K562 (cell line): ENCODE measurements around the gene TLCD1. TPM values are rescaled to one million over a fixed set of nuclear protein-coding genes. Genes with fewer than 3 reads are reported as not detected.
A peak's percentile ranks its signal among the peaks of the same experiment; 100 is the strongest.

Source experiments
- ASH1L ChIP-seq: fragments of 450-650 bp; IDR thresholded peaks from 2 replicates; pipeline ENCODE4 v1.6.1; 2018; ENCODE audit warnings: borderline replicate concordance, mild to moderate bottlenecking, low read depth; ENCODE audit not compliant: partially characterized antibody
- CHD2 ChIP-seq: IDR thresholded peaks from 2 replicates; pipeline ENCODE4 v1.6.1; 2011; ENCODE audit warnings: low read depth, low read length
- JUND ChIP-seq, 2 experiments: IDR thresholded peaks; 2 replicates in 1 of 2; 3 replicates in 1 of 2; pipeline ENCODE4 v1.6.1; 2011; ENCODE audit warnings: borderline replicate concordance in 2 of 2, low read depth in 2 of 2, low read length in 2 of 2, improper control_type of control experiment in 1 of 2, missing biosample characterization in 1 of 2, missing genetic modification characterization in 1 of 2, missing genetic modification reagents in 1 of 2
- MEF2D ChIP-seq: conservative IDR thresholded peaks from 2 replicates; pipeline ENCODE4 v1.6.1; 2016; ENCODE audit warnings: low read depth, missing genetic modification characterization, missing compliant biosample characterization
- POLR3G ChIP-seq: IDR thresholded peaks from 2 replicates; pipeline ENCODE4 v1.6.1; 2011; ENCODE audit not compliant: insufficient read length, insufficient replicate concordance; ENCODE audit errors: extremely low read depth
- RBM17 ChIP-seq: fragments of 200-400 bp; formaldehyde crosslinking; IDR thresholded peaks from 2 replicates; pipeline ENCODE4 v1.6.1; 2017; ENCODE audit warnings: low read depth, mild to moderate bottlenecking, low read length, borderline replicate concordance
- SRSF1 ChIP-seq: fragments of 200-400 bp; formaldehyde crosslinking; IDR thresholded peaks from 2 replicates; pipeline ENCODE4 v1.6.1; 2017; ENCODE audit warnings: mild to moderate bottlenecking, low read depth, low read length, moderate library complexity
- ZFPM2 ChIP-seq: fragments of 250-450 bp; sonication (Bioruptor Pico); IDR thresholded peaks from 2 replicates; pipeline ENCODE4 v1.5.1; 2022; ENCODE audit warnings: mild to moderate bottlenecking
- ZNF143 ChIP-seq: sonication (generic); formaldehyde crosslinking; IDR thresholded peaks from 2 replicates; pipeline ENCODE4 v1.9.0; 2022; ENCODE audit warnings: mild to moderate bottlenecking, missing genetic modification reagents
- ZNF165 ChIP-seq: fragments of 250-450 bp; sonication (Bioruptor Pico); IDR thresholded peaks from 2 replicates; pipeline ENCODE4 v1.4.0; 2020; ENCODE audit warnings: borderline replicate concordance
- ZNF324 ChIP-seq: fragments of 250-450 bp; sonication (Bioruptor Pico); IDR thresholded peaks from 2 replicates; pipeline ENCODE4 v1.4.0; 2020; ENCODE audit warnings: mild to moderate bottlenecking
- polyA plus RNA-seq, 8 experiments: library from polyadenylated mRNA; depleted of rRNA in 4 of 8; stranded (reverse) in 5 of 8; unstranded in 3 of 8; fragments of >200 nt; fragmentation: Nextera tagmentation in 2 of 8; fragmentation: Illumina TruSeq in 1 of 8; extraction: Ambion mirVana in 2 of 8; extraction: Trizol in 1 of 8; gene quantifications; 2 replicates each; pipeline versions ENCODE4 v1.2.1 to v1.2.3, GENCODE V29; 2011 to 2014; ENCODE audit warnings: inconsistent platforms in 1 of 8, missing spikeins in 1 of 8
- total RNA-seq, 7 experiments: library from RNA; depleted of rRNA in 6 of 7; stranded (reverse); fragments of >200 nt in 6 of 7; fragmentation: Illumina TruSeq in 2 of 7; extraction: Trizol in 2 of 7; gene quantifications; 2 replicates each; pipeline versions ENCODE4 v1.2.1 to v1.2.3, GENCODE V29; 2011 to 2021; ENCODE audit warnings: low replicate concordance in 1 of 7
- TF ChIP-seq, protein P1 (sequence below): fragments of 450-650 bp; IDR thresholded peaks from 2 replicates; pipeline ENCODE4 v1.6.1; 2016; ENCODE audit warnings: antibody characterized with exemption
- TF ChIP-seq, protein P2 (sequence below): fragments of 450-650 bp; formaldehyde crosslinking; IDR thresholded peaks from 2 replicates; pipeline ENCODE4 v1.4.0; 2020; ENCODE audit warnings: mild to moderate bottlenecking, moderate library complexity
- TF ChIP-seq, protein P3 (sequence below): fragments of 450-650 bp; IDR thresholded peaks from 2 replicates; pipeline ENCODE4 v1.6.1; 2016; ENCODE audit warnings: missing biosample characterization, missing genetic modification characterization
- TF ChIP-seq, protein P4 (sequence below), 3 experiments: fragments of 200-800 bp in 1 of 3; sonication (Bioruptor generic) in 1 of 3; sonication (generic) in 1 of 3; formaldehyde crosslinking in 1 of 3; IDR thresholded peaks; 2 replicates each; pipeline versions ENCODE4 v1.6.1 to v1.8.0; 2016 to 2022; ENCODE audit warnings: mild to moderate bottlenecking in 2 of 3, missing compliant biosample characterization in 2 of 3, missing genetic modification characterization in 2 of 3, missing genetic modification reagents in 1 of 3
- TF ChIP-seq, protein P5 (sequence below): fragments of 450-650 bp; formaldehyde crosslinking; IDR thresholded peaks from 2 replicates; pipeline ENCODE4 v1.4.0; 2022; ENCODE audit warnings: missing genetic modification characterization
- TF ChIP-seq, protein P6 (sequence below): sonication (generic); formaldehyde crosslinking; IDR thresholded peaks from 2 replicates; pipeline ENCODE4 v1.8.0; 2023; ENCODE audit warnings: mild to moderate bottlenecking, missing genetic modification reagents

Gene TLCD1
- total and polyA plus RNA-seq, 9 of the 15 experiments (the other 6 are each of a cell fraction or from before 2014, with no cell fraction given), result 6.8 to 37.7 (median 21.7) TPM

DNA sequence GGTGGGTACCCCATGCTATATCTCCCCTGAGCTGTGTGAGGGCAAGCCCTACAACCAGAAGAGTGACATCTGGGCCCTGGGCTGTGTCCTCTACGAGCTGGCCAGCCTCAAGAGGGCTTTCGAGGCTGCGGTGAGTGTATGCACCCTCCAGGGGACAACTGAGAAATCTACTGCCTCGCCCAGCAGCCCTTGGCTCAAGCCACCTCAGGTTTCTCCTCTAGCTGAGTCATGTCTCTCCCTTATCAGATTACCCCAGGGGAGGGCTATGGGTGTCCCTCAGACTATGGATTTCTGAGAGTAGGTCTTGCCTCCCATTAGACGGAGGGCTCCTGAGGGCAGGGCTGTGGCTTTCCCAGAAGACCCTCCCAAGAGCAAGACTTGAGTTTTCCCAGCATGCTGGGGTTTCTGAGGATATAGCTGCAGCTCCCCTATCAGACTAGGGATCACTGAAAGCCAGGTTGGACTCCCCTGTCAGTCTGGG lies 9.2 kb upstream of the TLCD1 start (continued):
- TF ChIP-seq, protein P1, sequence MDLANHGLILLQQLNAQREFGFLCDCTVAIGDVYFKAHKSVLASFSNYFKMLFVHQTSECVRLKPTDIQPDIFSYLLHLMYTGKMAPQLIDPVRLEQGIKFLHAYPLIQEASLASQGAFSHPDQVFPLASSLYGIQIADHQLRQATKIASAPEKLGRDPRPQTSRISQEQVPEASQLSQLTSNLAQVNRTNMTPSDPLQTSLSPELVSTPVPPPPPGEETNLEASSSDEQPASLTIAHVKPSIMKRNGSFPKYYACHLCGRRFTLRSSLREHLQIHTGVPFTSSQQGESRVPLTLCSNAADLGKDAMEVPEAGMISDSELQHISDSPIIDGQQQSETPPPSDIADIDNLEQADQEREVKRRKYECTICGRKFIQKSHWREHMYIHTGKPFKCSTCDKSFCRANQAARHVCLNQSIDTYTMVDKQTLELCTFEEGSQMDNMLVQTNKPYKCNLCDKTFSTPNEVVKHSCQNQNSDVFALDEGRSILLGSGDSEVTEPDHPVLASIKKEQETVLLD, result peak; percentile 25; the same call in 1 of the 2 replicates
- TF ChIP-seq ZNF143 (CRISPR knock-in tag), result no peak
- TF ChIP-seq SRSF1, result no peak
- TF ChIP-seq ZNF165 (CRISPR knock-in tag), result no peak
- TF ChIP-seq, protein P2, sequence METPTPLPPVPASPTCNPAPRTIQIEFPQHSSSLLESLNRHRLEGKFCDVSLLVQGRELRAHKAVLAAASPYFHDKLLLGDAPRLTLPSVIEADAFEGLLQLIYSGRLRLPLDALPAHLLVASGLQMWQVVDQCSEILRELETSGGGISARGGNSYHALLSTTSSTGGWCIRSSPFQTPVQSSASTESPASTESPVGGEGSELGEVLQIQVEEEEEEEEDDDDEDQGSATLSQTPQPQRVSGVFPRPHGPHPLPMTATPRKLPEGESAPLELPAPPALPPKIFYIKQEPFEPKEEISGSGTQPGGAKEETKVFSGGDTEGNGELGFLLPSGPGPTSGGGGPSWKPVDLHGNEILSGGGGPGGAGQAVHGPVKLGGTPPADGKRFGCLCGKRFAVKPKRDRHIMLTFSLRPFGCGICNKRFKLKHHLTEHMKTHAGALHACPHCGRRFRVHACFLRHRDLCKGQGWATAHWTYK, result peak; percentile 76; the same call in 1 of the 2 replicates
- no peak for TF ChIP-seq CHD2
- peak; percentile 97 for TF ChIP-seq JUND (IDR thresholded peaks at IDR 0.05; ENCODE audit: borderline replicate concordance, low read depth, low read length)
- TF ChIP-seq JUND (tag; IDR thresholded peaks at IDR 0.05; ENCODE audit: borderline replicate concordance, low read depth, low read length), result peak; percentile 95; the same call in 2 of the 3 replicates
- TF ChIP-seq POLR3G, result no peak
- TF ChIP-seq MEF2D (tag), result no peak
- TF ChIP-seq, protein P3, sequence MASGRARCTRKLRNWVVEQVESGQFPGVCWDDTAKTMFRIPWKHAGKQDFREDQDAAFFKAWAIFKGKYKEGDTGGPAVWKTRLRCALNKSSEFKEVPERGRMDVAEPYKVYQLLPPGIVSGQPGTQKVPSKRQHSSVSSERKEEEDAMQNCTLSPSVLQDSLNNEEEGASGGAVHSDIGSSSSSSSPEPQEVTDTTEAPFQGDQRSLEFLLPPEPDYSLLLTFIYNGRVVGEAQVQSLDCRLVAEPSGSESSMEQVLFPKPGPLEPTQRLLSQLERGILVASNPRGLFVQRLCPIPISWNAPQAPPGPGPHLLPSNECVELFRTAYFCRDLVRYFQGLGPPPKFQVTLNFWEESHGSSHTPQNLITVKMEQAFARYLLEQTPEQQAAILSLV (tag), result no peak
- TF ChIP-seq ZNF324 (CRISPR knock-in tag), result no peak
- TF ChIP-seq ZFPM2 (CRISPR knock-in tag), result no peak
- TF ChIP-seq, protein P4, sequence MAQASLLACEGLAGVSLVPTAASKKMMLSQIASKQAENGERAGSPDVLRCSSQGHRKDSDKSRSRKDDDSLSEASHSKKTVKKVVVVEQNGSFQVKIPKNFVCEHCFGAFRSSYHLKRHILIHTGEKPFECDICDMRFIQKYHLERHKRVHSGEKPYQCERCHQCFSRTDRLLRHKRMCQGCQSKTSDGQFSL (CRISPR knock-in tag; IDR thresholded peaks at IDR 0.05), result no peak
- TF ChIP-seq, protein P4 (tag; IDR thresholded peaks at IDR 0.05), result no peak
- TF ChIP-seq, protein P5, sequence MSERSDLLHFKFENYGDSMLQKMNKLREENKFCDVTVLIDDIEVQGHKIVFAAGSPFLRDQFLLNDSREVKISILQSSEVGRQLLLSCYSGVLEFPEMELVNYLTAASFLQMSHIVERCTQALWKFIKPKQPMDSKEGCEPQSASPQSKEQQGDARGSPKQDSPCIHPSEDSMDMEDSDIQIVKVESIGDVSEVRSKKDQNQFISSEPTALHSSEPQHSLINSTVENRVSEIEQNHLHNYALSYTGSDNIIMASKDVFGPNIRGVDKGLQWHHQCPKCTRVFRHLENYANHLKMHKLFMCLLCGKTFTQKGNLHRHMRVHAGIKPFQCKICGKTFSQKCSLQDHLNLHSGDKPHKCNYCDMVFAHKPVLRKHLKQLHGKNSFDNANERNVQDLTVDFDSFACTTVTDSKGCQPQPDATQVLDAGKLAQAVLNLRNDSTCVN (CRISPR knock-in tag), result no peak
- TF ChIP-seq, protein P6, sequence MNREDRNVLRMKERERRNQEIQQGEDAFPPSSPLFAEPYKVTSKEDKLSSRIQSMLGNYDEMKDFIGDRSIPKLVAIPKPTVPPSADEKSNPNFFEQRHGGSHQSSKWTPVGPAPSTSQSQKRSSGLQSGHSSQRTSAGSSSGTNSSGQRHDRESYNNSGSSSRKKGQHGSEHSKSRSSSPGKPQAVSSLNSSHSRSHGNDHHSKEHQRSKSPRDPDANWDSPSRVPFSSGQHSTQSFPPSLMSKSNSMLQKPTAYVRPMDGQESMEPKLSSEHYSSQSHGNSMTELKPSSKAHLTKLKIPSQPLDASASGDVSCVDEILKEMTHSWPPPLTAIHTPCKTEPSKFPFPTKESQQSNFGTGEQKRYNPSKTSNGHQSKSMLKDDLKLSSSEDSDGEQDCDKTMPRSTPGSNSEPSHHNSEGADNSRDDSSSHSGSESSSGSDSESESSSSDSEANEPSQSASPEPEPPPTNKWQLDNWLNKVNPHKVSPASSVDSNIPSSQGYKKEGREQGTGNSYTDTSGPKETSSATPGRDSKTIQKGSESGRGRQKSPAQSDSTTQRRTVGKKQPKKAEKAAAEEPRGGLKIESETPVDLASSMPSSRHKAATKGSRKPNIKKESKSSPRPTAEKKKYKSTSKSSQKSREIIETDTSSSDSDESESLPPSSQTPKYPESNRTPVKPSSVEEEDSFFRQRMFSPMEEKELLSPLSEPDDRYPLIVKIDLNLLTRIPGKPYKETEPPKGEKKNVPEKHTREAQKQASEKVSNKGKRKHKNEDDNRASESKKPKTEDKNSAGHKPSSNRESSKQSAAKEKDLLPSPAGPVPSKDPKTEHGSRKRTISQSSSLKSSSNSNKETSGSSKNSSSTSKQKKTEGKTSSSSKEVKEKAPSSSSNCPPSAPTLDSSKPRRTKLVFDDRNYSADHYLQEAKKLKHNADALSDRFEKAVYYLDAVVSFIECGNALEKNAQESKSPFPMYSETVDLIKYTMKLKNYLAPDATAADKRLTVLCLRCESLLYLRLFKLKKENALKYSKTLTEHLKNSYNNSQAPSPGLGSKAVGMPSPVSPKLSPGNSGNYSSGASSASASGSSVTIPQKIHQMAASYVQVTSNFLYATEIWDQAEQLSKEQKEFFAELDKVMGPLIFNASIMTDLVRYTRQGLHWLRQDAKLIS (CRISPR knock-in tag), result no peak
- TF ChIP-seq RBM17, result no peak
- no peak for TF ChIP-seq ASH1L
